Gastrocnemius medialis (tissue), 4 donors: ENCODE results near the gene SFSWAP. TPM values are rescaled to one million over a fixed set of nuclear protein-coding genes. Genes with fewer than 3 reads are reported as not detected.

Experiments used
- ATAC-seq, 2 donors: fragments of 150-250 bp; one replicate each; pipeline ENCODE4 v1.9.1; 2016
- DNase-seq, 2 donors: peaks; one replicate each; pipeline ENCODE4 v3.0.0-alpha.2; 2019
- H3K27ac ChIP-seq, 4 donors: fragments of 200-600 bp; sonication (generic); 1 replicate in 1 of 4; 2 replicates in 3 of 4; pipeline ENCODE4 v1.5.1; 2016 to 2018; ENCODE audit warnings: mild to moderate bottlenecking in 2 of 4, moderate library complexity in 1 of 4
- H3K27me3 ChIP-seq, 3 donors: fragments of 200-600 bp; sonication (generic) in 2 of 3; 1 replicate in 1 of 3; 2 replicates in 2 of 3; pipeline versions ENCODE4 v1.5.1 to v1.6.0; 2016 to 2019; ENCODE audit warnings: mild to moderate bottlenecking in 1 of 3, moderate library complexity in 1 of 3
- H3K36me3 ChIP-seq, 2 donors: fragments of 200-600 bp; sonication (generic) in 1 of 2; one replicate each; pipeline ENCODE4 v1.5.1; 2017 to 2018
- H3K4me1 ChIP-seq, 2 donors: fragments of 200-600 bp; sonication (generic) in 1 of 2; one replicate each; pipeline ENCODE4 v1.5.1; 2016 to 2017; ENCODE audit warnings: mild to moderate bottlenecking in 2 of 2
- H3K4me3 ChIP-seq, 4 donors: fragments of 200-600 bp; sonication (generic) in 3 of 4; 1 replicate in 1 of 4; 2 replicates in 3 of 4; pipeline ENCODE4 v1.5.1; 2016 to 2019; ENCODE audit warnings: mild to moderate bottlenecking in 2 of 4
- H3K9me3 ChIP-seq, 3 donors: fragments of 200-600 bp; sonication (generic) in 2 of 3; 1 replicate in 1 of 3; 2 replicates in 2 of 3; pipeline ENCODE4 v1.5.1; 2016 to 2019
- CTCF ChIP-seq, 5 experiments: fragments of 450-650 bp in 3 of 5; fragments of 200-600 bp in 2 of 5; sonication (generic) in 2 of 5; IDR thresholded peaks in 4 of 5; conservative IDR thresholded peaks in 1 of 5; 1 replicate in 4 of 5; 2 replicates in 1 of 5; pipeline ENCODE4 v1.5.1; 2016 to 2019; ENCODE audit warnings: antibody characterized with exemption in 5 of 5, mild to moderate bottlenecking in 3 of 5, moderate library complexity in 3 of 5
- POLR2A ChIP-seq, 2 donors: fragments of 450-650 bp; IDR thresholded peaks; one replicate each; pipeline ENCODE4 v1.6.1; 2017; ENCODE audit warnings: antibody characterized with exemption in 2 of 2, mild to moderate bottlenecking in 2 of 2, moderate library complexity in 2 of 2
- in situ Hi-C, 4 donors: fragments of 200-750 bp; cut with MboI; loops; one replicate each; pipeline versions ENCODE4 v1.15.0 to v1.8.0; 2017; ENCODE audit warnings: low sequenced_read_pairs in 4 of 4
- intact Hi-C: fragments of 100-400 bp; cut with DNase I; formaldehyde crosslinking; loops from one replicate; pipeline ENCODE4 v1.15.1; 2023; ENCODE audit warnings: low total_unique reads
- total RNA-seq, 4 donors: library from RNA; depleted of rRNA; stranded (reverse); fragments of >200 nt; gene quantifications; one replicate each; pipeline versions ENCODE4 v1.1.0 to v1.2.3, GENCODE V29; 2016

Gene SFSWAP
- total RNA-seq, 4 donors from 2014 or later: 18.0 to 29.7 (median 25.4) TPM

GRCh38 chr12:131683266-131684014 is 27.4 kb upstream of the SFSWAP start:
- Histone ChIP-seq H3K4me1 (no peaks in the 10 kb centered on the region), H3K4me3 (no peak overlapping the region), H3K36me3 (no peaks in the 10 kb centered on the region), H3K9me3 (no peaks in the 10 kb centered on the region), H3K27me3 (peaks cover 8 to 23% (median 8%) of the 10 kb centered on the region in 3 donors), H3K27ac (no peak overlapping the region)
- no peak for DNase-seq
- no peak for ATAC-seq
- intact Hi-C loops: no loop called here
- in situ Hi-C loops: no loop called here
- no peak for TF ChIP-seq POLR2A (IDR thresholded peaks at IDR 0.05)
- no peak for TF ChIP-seq CTCF (IDR thresholded peaks at IDR 0.05 in 4 of 5, conservative IDR thresholded peaks at IDR 0.05 in 1 of 5)

- ATAC-seq: no peak
- H3K4me3 ChIP-seq: no peak overlapping the region
- H3K4me1 ChIP-seq: no peaks in the 10 kb centered on the region
- peaks cover 2 to 16% (median 8%) of the 10 kb centered on the region in 3 donors for H3K27me3 ChIP-seq
- TF ChIP-seq CTCF (IDR thresholded peaks at IDR 0.05 in 4 of 5, conservative IDR thresholded peaks at IDR 0.05 in 1 of 5): no peak
- TF ChIP-seq POLR2A (IDR thresholded peaks at IDR 0.05): no peak
- intact Hi-C loops (no loop called here), in situ Hi-C loops (no loop called here)
- no peaks in the 10 kb centered on the region for H3K9me3 ChIP-seq
- DNase-seq: no peak
- H3K27ac ChIP-seq: no peak overlapping the region
- no peaks in the 10 kb centered on the region for H3K36me3 ChIP-seq
Observed at GRCh38 chr12:131684015-131684725, 26.7 kb upstream of the SFSWAP start.

- H3K27me3 ChIP-seq: peaks cover 3 to 7% (median 4%) of the 10 kb centered on the region in 3 donors
- no peaks in the 10 kb centered on the region for H3K4me1 ChIP-seq
- ATAC-seq (no peak), DNase-seq (no peak)
- intact Hi-C loops: no loop called here
- H3K9me3 ChIP-seq: no peaks in the 10 kb centered on the region
- no peak for TF ChIP-seq POLR2A (IDR thresholded peaks at IDR 0.05)
- no peak for TF ChIP-seq CTCF (IDR thresholded peaks at IDR 0.05 in 4 of 5, conservative IDR thresholded peaks at IDR 0.05 in 1 of 5)
- no peaks in the 10 kb centered on the region for H3K36me3 ChIP-seq
- in situ Hi-C loops: no loop called here
- H3K4me3 ChIP-seq: no peak overlapping the region
- no peak overlapping the region for H3K27ac ChIP-seq
Observed at GRCh38 chr12:131687346-131688125, 23.4 kb upstream of the SFSWAP start.

- no peak overlapping the region for H3K27ac ChIP-seq
- no peak overlapping the region for H3K4me3 ChIP-seq
- H3K9me3 ChIP-seq: no peaks in the 10 kb centered on the region
- H3K27me3 ChIP-seq: peaks cover 4 to 6% (median 5%) of the 10 kb centered on the region in 3 donors
- intact Hi-C loops: no loop called here
- ATAC-seq: no peak
- no peak for DNase-seq
- H3K4me1 ChIP-seq: no peaks in the 10 kb centered on the region
- no peaks in the 10 kb centered on the region for H3K36me3 ChIP-seq
- TF ChIP-seq CTCF (IDR thresholded peaks at IDR 0.05 in 4 of 5, conservative IDR thresholded peaks at IDR 0.05 in 1 of 5) (no peak), POLR2A (IDR thresholded peaks at IDR 0.05) (no peak)
- in situ Hi-C loops: no loop called here
Observed at GRCh38 chr12:131688131-131688844, 22.6 kb upstream of the SFSWAP start.
